Measurements from ENCODE around the gene CALN1.

CALN1 gene

DNA sequence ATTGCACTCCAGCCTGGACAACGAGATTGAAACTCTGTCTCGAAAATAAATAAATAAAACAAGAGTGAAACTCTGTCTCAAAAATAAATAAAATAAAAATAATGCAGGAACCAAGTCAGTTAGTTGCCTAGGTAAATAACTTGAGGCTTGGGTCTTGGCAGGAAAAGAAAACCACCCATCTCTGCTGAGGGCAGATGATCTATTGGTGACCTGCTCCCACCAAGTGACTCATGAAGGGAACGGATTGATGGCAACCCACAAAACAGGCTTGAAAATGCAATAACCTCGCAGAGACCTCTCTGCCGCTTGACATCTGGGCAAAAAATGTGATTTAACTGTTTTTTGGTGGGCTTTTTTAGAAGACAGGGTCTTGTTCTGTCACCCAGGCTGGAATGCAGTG is 86.6 kb downstream of the CALN1 start:
- no peak for DNase-seq (ENCODE audit: low spot score)

DNA sequence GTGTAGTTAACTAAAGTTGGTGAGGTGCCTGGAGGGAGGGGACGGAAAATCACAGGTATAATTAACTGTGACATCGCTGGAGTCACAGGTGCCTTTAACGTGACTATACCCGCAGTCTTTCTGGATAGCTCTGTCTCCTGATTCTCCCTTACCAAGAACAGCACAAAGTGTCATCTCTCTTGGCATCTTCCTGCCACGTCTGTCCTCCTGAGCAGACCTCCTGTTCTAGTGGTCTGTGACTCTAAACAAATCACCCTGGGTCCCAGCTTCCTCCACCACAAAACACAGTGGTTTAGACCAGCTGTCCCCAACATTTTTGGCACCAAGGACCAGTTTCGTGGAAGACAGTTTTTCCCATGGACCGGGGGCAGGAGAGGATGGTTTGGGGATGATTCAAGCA is 90.5 kb downstream of the CALN1 start:
- DNase-seq (ENCODE audit: low spot score) = no peak

DNA sequence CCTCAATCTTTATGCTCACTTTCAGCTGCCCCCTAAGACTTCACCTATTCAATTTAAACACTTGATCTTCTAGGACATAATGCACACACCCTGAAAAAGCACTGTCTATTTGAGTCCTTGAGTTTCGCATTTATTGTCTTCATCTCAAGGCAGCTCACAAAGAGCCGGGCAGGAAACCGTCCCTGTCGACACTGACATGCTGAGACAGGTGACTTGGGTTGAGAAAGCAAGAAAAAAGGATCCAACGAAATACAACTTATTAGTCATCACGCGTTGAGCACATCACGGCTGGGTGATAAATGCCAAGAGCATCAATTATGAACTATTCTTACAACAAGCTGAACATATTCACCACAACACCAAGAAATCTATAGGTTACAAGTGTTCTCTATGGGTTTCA is 91.1 kb downstream of the CALN1 start:
- DNase-seq (ENCODE audit: low spot score) = no peak

DNA sequence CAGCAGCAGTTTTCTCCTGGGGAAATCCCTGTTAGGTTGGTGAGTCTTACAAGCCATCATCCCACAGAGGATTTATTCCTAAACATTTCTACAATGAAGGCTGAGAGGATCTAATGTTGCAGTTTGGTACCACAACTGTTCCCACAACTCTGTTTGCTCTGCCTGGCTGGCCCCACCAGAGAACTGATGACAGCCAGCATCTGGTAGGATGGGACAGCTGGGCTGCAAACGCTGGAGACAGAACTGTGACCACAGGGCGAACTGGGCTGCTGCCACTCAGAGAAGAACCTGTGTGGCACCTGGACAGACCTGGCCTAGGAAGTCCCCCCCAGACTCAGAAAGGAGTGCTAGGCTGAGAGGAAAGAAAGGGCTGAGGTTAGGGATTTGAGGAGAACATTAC is 94.8 kb downstream of the CALN1 start:
- DNase-seq (ENCODE audit: low spot score) = no peak

DNA sequence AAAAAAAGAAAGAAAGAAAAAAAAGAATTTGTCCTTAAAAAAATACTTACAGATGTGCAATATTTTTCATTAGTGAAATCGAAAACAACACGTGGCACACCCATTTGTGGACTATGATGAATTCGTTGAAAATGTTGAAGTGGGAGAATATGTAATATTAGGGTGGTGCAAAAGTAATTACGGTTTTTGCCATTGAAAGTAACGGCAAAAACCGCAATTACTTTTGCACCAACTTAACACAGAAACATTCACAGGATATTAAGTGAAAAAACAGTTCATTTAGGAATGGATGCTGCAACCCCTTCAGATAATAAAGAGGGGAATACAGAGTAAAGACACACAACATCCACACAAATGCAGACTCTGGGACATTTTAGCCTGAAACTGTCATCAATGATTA is 96.0 kb downstream of the CALN1 start:
- DNase-seq (ENCODE audit: low spot score) = no peak

DNA sequence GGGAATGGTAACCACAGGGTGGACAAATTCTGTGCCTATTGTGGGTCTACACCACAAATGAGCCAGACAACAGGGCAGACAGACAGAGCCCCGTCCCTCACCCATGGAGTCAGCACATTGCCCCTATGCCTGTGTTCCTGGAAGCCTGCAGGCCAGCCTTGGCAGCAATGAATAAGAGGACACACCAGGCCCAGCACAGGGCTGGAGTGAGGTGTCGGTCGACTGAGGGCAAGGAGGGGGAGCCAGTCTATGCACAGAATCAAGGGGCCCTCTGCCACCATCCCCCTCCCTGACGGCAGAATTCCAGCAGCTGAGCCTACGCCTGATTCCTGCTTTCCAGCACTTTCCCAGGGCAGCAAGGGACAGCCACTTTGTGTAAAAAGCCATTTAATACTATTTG is 98.2 kb downstream of the CALN1 start:
- DNase-seq (ENCODE audit: low spot score) = no peak

DNA sequence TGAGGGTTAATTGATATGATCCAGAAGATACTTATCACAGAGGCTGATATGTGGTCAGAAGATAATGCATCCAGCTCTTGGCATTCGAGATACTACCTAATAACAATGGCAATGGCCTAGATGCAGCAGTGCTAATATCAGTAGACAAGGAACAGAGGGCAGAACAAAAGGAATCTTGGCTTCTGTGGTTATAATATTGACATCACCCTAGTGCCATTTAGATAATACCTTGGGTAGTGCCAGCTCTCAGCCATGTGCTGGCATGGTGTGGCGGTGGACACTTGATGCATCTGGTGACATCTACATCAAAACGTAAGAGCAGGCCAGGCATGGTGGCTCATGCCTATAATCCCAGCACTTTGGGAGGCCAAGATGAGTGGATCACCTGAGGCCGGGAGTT is 101.8 kb downstream of the CALN1 start:
- no peak for DNase-seq (ENCODE audit: low spot score)

DNA sequence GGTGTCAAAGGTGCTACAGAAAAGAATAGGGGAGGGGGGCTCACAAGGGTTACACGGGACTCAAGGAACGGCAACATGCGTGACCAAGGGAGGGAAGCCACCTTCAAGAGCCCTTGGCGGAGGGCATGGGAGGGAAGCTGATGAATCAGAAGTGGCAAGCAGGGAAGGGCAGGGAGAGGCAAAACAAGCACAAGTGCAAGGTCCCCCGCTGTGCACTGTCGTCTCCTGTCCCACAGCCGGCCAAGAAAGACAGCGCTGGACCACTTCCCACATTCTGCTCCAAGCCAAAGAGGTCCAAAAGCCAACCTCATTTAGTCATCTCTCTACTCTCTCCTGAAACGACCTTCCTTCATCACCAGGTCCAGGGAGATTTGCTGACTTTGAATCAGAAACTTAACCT is 102.7 kb downstream of the CALN1 start:
- no peak for DNase-seq (ENCODE audit: low spot score)

DNA sequence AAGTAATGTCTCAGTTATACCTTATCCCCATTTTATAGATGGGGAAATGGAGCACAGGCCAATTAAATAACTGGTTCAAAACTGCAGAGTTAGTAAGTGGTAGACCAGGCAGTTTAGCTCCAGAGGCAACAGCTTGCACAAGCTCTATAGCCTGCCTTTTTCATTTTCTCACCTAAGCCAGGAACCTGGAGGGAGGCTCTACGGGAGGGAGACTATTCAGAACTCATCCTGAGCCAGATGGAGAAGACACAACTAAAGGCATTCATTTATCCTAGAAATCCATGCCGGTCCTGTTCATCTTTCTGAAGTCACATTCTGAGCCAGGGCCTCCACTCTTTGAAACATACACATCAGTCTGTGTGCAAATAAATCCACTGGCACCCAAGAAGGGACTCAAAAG is 103.2 kb downstream of the CALN1 start:
- DNase-seq (ENCODE audit: low spot score) = no peak

DNA sequence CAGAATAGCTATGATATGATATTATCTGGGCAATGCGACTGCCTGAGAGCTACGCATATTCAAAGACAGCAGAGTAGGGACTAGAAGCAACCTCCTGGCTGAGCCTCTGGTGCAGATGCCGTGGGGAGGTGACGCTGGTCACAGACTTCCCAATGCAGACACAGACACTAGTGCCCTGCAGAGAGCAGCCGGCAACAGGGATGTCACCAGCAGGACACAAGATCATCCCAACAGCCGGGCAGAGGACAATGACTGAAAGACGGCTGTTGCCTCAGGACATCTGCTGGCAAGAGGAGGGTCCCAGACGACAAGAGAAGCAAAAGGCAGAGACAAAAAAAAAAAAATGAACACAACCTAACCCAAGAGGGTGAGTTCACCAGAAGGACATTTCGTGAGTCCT is 104.6 kb downstream of the CALN1 start:
- DNase-seq (ENCODE audit: low spot score) = no peak

DNA sequence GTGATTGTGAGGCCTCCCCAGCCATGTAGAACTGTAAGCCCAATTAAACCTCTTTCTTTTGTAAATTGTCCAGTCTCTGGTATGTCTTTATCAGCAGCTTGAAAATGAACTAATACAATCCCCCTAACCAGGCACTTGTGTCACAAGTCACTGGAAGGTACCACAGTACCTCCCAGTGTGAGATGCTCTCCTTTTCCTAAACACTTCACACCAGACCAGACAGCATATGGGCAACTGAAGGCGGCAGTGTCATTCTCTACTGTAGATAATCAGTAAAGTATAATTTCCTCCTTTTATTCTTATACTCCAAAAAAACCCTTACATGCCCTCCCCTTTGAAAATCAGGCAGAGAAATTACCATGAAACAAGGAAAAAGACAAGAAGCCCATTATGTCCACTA is 113.2 kb downstream of the CALN1 start:
- DNase-seq (ENCODE audit: low spot score) = no peak

DNA sequence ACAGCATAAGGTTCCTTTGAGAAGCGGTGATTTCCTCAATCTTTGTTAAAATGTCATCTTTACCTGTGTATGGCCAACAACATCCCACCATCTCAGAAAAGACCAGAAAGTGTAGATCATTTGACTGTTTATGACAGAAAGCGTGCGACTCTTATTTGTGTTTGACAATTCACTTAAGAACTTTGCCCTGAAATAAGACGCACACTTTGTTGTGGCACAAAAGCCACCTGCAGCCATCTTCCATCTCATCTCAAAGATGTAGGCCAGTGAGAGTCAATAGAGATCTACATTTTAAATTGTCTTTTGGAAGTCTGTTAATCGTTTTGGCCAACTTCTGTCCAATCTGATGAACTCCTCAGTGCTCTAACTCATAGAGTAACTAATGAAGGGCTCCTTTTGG is 114.0 kb downstream of the CALN1 start:
- DNase-seq (ENCODE audit: low spot score) = no peak

DNA sequence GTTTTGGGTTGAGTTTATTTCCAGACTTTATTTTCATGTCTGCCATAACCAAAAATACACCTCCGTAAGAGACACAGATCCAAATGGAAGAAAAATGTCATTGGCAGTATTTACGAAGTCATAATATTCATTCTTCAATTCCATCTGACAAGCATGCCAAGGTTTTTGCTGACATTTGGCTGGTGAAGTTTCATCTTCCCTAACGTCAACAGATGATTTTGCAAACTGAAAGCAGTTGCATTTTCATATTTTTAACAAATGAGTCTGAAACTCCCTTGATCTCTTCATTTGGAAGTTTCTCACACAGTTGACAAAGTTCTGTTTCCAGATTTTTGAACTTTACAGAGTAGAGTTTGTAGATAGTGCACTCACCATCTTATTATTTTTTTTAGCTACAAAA is 114.5 kb downstream of the CALN1 start:
- no peak for DNase-seq (ENCODE audit: low spot score)

DNA sequence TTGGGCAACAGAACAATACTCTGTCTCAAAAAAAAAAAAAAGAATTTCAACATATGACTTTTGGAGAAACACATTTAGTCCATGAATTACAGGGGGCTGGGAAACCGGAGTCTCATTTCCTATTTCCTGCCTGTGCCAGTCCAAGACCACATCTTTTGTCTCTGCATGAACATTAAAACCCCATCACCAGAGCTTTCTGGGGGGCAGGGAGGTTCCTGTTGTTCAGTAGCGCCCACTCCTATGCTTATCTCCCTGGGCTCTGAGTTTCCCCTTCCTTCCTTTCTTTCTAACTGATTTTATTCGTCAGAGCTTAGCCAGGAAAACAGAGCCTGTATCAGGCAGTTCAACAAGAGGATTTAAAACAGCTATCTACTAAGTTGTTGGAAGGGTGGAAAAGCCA is 119.3 kb downstream of the CALN1 start:
- DNase-seq (ENCODE audit: low spot score) = no peak

DNA sequence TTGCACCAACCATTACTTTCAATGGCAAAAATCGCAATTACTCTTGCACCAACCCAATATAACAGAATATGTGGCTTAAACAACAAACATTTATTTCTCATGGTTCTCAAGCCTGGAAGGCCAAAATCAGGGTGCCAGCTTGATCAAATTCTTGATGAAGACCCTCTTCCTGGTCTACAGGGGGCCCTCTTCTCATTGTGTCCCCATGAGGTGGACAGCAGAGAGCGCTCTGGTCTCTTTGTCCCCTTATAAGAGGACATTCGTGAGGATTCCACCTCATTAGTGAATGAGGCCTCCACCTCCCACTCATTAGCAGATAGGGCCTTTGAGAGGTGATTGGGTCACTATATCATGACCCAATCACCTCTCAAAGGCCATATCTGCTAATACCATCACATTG is 120.0 kb downstream of the CALN1 start:
- DNase-seq (ENCODE audit: low spot score) = no peak

DNA sequence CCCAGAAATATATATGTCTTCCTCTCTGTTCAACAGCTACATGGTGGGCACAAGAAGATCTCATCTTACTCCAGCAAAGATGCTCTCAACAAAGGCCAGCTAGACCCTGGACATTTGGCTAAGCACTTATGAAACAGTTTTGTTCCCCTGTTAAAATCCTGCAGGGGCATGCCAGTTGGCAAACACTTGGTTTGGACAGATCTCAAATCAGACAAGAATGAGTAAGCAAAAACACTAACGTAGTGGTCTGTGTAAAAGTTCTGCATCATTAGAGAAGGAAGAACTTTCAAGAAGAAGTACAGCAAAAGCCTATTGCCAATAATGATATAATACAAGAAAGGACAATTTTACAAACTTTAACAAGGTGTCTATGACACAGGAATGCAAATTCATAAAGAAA is 125.6 kb downstream of the CALN1 start:
- no peak for DNase-seq (ENCODE audit: low spot score)

DNA sequence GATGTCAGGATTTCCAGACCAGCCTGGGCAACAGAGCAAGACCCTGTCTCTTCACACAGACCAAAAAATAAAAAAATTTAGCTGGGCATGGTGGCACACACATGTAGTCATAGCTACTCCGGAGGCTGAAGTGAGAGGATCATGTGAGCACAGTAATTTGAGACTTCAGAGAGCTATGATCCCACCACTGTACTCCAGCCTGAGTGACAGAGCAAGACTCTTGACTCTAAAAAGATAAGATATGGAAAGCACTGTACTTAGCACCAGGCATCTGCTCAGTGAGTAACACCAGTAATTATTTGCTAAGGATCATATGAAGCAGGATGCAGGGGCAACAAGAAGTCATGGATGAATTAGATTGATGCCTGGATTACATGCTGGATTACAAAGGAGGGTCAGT is 128.8 kb downstream of the CALN1 start:
- DNase-seq (ENCODE audit: low spot score) = no peak

DNA sequence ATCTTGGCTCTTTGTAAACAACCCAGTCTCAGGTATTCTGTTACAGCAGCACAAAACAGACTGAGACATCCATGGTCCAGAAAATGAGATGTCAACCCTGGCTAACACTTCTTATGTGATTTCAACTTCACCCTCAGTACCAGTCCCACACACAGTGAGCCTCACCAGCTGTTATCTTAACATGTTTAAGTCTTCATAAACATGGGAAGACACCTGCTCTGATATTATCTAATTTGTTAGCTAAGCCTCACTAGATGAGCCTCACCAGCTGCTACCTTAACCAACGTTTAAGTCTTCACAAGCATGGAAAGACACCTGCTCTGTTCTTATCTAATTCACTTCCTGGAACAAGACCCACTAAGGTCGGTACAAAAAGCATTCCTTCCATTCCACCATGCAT is 130.8 kb downstream of the CALN1 start:
- DNase-seq (ENCODE audit: low spot score) = no peak

DNA sequence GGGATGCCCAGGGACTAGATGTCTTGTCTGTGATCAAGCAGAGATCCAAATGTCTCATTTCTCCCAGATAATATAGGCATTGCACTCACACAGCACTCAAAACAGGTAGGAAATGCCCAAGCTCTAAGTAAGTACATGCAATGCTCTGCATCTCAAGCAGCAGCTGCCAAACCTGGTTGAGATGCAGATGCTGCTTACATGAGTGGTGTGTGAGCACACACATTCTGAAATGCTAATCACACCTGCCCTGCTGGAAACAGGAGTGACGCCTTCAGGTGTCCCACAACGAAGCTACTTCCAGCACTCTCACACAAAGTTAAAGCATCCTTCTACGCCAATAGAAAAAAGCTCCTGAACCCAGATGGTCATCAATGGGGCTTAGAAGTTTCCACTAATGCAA is 132.9 kb downstream of the CALN1 start:
- DNase-seq (ENCODE audit: low spot score) = no peak

DNA sequence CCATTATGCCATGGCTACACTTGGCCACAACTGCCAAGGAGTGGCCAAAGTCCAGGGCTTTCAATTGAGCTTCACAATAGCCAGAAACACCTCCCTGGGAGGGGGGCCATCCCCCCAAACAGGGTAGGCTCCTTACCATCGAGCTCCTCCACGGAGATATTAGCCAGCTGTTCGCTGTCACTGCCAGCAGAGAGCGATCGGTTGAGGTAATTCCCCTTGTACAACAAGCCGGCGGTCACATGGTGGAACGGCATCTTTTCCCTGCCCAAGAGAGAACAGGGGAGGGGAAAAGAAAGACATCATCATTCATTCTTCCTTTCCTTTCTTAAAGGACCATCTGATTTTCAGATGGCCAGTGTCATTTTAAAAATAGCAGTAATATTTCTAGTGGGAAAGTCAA is 133.6 kb downstream of the CALN1 start:
- DNase-seq (ENCODE audit: low spot score) = no peak

DNA sequence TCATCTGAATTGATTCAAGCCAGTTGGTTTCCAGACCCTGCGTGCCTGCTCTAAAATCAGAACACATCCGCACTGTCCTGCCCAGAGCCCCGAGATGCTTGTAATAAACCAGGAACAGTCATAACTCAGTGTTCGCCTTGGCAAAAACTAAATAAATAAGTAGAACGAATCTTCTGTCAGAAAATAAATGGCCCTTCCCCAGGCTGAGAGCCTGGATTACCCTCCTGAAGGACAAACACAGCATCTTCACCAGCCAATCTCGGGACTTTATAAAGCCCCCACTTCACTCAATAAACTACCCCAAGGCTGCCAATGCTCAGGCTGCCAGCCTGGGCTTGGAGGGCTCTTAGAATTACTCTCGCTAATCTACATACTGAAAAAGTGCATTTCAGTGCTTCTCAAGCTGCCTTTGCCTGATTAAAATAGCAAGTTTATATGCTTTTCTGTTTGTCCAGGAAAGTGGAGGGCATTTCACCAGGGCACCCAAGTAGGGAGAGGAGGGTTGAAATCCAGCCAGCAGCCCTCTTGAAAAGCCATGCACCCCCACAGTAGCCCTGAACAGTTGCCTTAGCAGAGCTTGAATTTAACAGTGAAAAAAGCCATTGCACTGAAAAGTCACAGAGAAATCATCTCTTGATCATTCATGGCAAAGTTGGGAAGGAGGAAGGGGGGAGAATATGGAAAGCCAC is 136.6 kb downstream of the CALN1 start:
- DNase-seq (ENCODE audit: low spot score) = no peak

DNA sequence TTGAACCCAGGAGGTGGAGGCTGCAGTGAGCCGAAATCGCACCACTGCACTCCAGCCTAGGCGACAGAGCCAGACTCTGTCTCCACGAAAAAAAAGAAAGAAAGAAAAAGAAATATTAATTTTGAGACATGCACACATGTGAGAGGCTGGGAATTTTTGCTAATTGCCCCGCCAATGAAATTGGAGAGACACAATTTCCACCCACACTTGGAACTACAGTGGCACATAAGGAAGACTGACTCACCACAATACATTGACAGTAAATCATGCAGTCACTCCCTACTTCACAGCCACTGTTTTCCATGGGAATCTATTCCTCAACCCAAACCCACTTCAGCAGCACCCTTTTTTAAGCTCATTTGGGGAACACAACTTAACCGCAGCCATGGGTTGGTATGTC is 139.7 kb downstream of the CALN1 start:
- no peak for DNase-seq (ENCODE audit: low spot score)

DNA sequence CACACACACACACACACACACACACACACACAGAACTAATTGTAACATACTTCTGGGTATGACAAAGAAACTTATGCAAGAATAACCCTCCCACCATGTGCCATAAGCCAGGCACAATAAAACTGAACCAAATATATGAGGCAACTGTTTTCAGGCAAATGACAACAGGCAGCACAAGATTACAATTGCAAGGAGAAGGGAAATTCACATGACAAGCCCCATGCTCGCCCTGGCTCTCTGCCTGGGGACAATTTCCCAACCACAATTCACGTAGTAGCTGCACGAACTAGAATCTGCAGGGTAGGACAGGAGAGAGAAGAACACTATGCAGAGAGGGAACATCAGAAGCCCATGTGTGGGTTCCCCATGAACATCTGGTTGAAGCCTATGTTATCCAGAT is 143.3 kb downstream of the CALN1 start:
- DNase-seq (ENCODE audit: low spot score) = no peak

DNA sequence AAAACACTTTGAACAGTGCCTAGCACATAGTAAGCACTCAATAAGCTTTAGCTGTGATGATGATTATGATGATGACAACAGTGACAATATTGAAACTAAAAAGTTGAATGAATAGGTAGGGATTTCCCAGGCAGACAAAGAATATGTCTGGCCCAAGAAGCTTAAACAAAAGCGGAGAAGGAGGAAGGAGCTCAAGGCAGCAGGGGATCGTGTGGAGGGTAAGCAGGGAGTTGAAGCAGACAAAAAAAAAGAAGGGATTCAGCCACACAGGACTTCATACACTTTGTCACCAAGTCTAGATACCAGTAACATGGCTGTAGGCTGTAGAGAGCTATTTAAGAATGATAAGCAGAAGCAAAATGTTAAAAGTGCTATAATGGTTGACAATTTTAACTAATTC is 144.0 kb downstream of the CALN1 start:
- no peak for DNase-seq (ENCODE audit: low spot score)

DNA sequence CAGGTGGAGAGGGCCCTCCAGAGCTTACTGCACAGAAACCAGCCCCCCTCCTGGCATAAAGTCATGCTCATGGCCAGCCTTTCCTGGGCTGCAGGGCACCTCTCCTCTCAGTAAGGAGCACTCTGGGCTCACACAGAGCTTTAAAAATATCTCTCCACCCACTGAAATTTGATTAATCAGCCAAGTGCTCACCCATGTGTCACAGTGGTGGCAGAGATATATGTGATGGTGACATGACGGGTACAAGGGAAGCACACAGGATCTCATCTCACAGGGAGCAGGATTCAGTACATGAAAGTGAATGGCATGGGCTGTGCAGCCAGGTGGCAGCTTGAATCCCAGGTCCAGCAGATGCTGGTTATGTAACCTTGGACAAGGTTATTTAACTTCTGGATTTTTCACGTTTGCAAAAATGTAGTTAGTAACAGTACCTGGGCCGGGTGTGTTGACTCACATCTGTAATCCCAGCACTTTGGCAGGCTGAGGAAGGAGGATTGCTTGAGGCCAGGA is 144.8 kb downstream of the CALN1 start:
- DNase-seq (ENCODE audit: low spot score) = no peak
